ENCODE measurements around the gene LAMA4. TPM values are rescaled to one million over a fixed set of nuclear protein-coding genes. Genes with fewer than 3 reads are reported as not detected.

LAMA4 gene
- total RNA-seq, 1 donor from 2014 or later: 102 TPM

DNA sequence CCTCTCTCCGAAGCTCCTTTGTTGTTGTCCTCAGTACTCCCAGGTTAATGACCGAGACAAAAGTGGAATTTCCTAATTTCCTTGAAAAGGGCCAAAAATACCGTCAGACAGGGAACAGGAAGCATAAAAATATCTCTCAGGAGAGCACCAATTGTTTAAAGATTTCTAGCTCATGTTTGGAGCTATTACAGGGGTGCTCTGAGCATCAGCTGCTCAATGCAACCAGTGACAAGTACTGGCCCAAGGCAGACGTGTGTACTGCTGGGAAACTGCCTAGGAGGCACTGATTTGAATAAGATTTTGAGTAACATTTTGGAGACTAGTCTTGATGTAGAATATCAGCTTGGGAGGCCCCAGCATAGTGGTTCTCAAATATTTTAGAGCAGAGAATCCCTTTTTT, 17.3 kb downstream of the LAMA4 start:
- DNase-seq (ENCODE audit: low spot score): no peak
- H3K27ac Mint-ChIP-seq (ENCODE audit: unreplicated experiment): peak overlapping the region; percentile 3
- peaks cover 69% of the 10 kb centered on the region for H3K4me1 Mint-ChIP-seq (ENCODE audit: low read depth)
- no peak overlapping the region for H3K4me3 Mint-ChIP-seq (ENCODE audit: unreplicated experiment)
- no peaks in the 10 kb centered on the region for H3K27me3 Mint-ChIP-seq (ENCODE audit: low read depth)
- no peaks in the 10 kb centered on the region for H3K9me3 Mint-ChIP-seq (ENCODE audit: low read depth)
- TF ChIP-seq, protein P1, sequence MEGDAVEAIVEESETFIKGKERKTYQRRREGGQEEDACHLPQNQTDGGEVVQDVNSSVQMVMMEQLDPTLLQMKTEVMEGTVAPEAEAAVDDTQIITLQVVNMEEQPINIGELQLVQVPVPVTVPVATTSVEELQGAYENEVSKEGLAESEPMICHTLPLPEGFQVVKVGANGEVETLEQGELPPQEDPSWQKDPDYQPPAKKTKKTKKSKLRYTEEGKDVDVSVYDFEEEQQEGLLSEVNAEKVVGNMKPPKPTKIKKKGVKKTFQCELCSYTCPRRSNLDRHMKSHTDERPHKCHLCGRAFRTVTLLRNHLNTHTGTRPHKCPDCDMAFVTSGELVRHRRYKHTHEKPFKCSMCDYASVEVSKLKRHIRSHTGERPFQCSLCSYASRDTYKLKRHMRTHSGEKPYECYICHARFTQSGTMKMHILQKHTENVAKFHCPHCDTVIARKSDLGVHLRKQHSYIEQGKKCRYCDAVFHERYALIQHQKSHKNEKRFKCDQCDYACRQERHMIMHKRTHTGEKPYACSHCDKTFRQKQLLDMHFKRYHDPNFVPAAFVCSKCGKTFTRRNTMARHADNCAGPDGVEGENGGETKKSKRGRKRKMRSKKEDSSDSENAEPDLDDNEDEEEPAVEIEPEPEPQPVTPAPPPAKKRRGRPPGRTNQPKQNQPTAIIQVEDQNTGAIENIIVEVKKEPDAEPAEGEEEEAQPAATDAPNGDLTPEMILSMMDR (IDR thresholded peaks at IDR 0.05): no peak
- H3K36me3 Mint-ChIP-seq (ENCODE audit: low read depth): peaks cover 3% of the 10 kb centered on the region

DNA sequence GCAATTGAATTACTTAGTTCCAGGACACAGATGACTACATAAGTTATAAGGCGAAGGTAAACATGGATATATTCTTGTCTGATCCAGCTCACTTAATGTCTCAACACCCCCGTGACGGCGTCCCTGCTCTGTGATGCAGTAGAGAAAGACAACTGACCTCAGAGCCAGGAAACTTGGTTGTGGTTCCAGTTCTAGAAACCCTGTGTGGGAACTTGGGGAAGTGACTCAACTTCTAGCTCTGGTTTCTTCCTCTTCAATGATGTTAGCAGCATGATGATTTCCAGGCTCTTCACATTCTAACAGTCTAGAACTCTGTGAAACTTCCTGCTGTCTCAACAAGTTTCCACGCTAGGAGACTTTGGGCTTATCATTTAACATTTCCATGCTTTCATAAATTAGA, 18.4 kb downstream of the LAMA4 start:
- TF ChIP-seq, protein P1 (IDR thresholded peaks at IDR 0.05): no peak
- Mint-ChIP-seq H3K9me3 (ENCODE audit: low read depth) (no peaks in the 10 kb centered on the region), H3K36me3 (ENCODE audit: low read depth) (peaks cover 3% of the 10 kb centered on the region), H3K27me3 (ENCODE audit: low read depth) (no peaks in the 10 kb centered on the region), H3K4me1 (ENCODE audit: low read depth) (peaks cover 70% of the 10 kb centered on the region), H3K4me3 (ENCODE audit: unreplicated experiment) (no peak overlapping the region), H3K27ac (ENCODE audit: unreplicated experiment) (peak overlapping the region; percentile 60)
- DNase-seq (ENCODE audit: low spot score): no peak

DNA sequence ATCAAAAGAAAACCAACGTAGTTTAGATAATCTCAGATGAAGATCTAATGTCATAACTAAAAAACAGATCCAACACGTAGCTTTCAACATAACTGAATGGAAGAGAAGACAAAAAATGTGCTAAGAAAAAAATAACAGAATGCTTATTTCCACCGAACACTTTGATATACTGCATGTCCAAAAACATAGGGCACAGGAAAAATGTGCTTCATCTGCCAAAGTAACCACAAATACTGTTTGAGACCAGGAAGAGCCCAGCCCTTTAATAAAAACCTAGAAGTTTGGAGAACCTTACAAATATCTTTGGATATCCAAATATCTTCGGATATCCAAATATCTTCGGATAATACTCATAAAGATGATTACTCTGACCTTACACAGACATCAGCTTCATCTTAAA, 19.8 kb downstream of the LAMA4 start:
- Mint-ChIP-seq H3K4me1 (ENCODE audit: low read depth) (peaks cover 70% of the 10 kb centered on the region), H3K4me3 (ENCODE audit: unreplicated experiment) (no peak overlapping the region), H3K27me3 (ENCODE audit: low read depth) (no peaks in the 10 kb centered on the region), H3K36me3 (ENCODE audit: low read depth) (no peaks in the 10 kb centered on the region), H3K27ac (ENCODE audit: unreplicated experiment) (peak overlapping the region; percentile 95), H3K9me3 (ENCODE audit: low read depth) (no peaks in the 10 kb centered on the region)
- no peak for DNase-seq (ENCODE audit: low spot score)
- TF ChIP-seq, protein P1 (IDR thresholded peaks at IDR 0.05): no peak

DNA sequence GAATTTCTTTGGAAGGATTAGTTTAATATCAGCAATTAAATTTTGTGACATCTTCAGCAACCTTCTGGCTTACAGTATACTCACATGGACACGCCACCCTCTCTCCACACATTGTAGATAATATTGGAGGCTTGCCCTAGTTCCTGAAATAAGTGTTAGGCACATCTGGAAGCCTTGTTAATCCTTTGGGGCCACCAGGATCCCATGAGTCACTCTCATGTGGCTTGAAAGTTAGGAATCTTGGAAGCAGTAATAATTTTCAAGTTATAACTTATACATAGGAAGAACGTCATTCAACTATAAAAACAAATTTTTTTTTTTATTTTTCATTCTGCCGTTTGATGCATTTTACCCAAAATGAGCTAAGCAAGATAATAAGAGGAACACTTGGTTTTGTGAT, 20.5 kb downstream of the LAMA4 start:
- peaks cover 70% of the 10 kb centered on the region for H3K4me1 Mint-ChIP-seq (ENCODE audit: low read depth)
- peak overlapping the region; percentile 94 for H3K27ac Mint-ChIP-seq (ENCODE audit: unreplicated experiment)
- no peaks in the 10 kb centered on the region for H3K27me3 Mint-ChIP-seq (ENCODE audit: low read depth)
- no peaks in the 10 kb centered on the region for H3K36me3 Mint-ChIP-seq (ENCODE audit: low read depth)
- H3K9me3 Mint-ChIP-seq (ENCODE audit: low read depth): no peaks in the 10 kb centered on the region
- no peak overlapping the region for H3K4me3 Mint-ChIP-seq (ENCODE audit: unreplicated experiment)
- DNase-seq (ENCODE audit: low spot score): no peak
- TF ChIP-seq, protein P1 (IDR thresholded peaks at IDR 0.05): no peak

DNA sequence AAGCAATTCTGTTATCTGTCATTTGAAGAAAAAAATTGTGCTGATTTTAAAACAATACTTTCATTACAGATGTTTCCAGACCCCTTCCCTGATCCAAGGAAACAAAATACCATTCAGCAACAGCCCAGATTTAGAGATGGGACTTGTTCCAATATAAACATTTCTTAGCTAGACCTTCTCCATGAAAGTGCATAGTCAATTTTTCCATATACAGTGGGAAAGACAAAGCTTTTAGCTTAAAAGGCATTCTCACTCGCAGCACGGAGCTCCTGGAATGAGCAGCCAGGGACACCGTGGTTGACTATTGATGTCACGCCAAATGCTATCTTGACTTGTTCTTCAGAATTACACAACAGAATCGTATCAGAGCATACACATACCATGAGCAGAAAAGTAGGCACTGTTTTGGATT, 21.5 kb downstream of the LAMA4 start:
- Mint-ChIP-seq H3K9me3 (ENCODE audit: low read depth) (no peaks in the 10 kb centered on the region), H3K27ac (ENCODE audit: unreplicated experiment) (peak overlapping the region; percentile 94), H3K4me1 (ENCODE audit: low read depth) (peaks cover 65% of the 10 kb centered on the region), H3K4me3 (ENCODE audit: unreplicated experiment) (peak overlapping the region; percentile 55), H3K27me3 (ENCODE audit: low read depth) (no peaks in the 10 kb centered on the region), H3K36me3 (ENCODE audit: low read depth) (peaks cover 2% of the 10 kb centered on the region)
- TF ChIP-seq, protein P1 (IDR thresholded peaks at IDR 0.05): no peak
- no peak for DNase-seq (ENCODE audit: low spot score)
